Activated CD8-positive, alpha-beta memory T cell treated with anti-CD3 and anti-CD28 coated beads, Interleukin-2, amount 10 ng/mL, durations not matched to agents 7 days and 5 days (primary cell): ENCODE data around the gene VEGFC. TPM values are rescaled to one million over a fixed set of nuclear protein-coding genes. Genes with fewer than 3 reads are reported as not detected.
A peak's percentile ranks its signal among the peaks of the same experiment; 100 is the strongest.

ENCODE experiments used
- ATAC-seq: fragments of 150-1000 bp; cut with Tn5 transposase; one replicate; pipeline ENCODE4 v1.10.0; 2021; ENCODE audit warnings: moderate library complexity
- CTCF ChIA-PET: fragments of 350-600 bp; sonication (Branson Sonifier 250); formaldehyde crosslinking; loops from one replicate; lab custom pipeline; 2021; ENCODE audit warnings: antibody characterized with exemption; lab: Charles Lee
- DNase-seq: peaks from one replicate; pipeline ENCODE4 v3.0.0-alpha.2; 2020
- H3K27ac Mint-ChIP-seq: one replicate; pipeline ENCODE4 v1.8.0; 2021; ENCODE audit warnings: mild to moderate bottlenecking, mixed read lengths
- H3K27me3 Mint-ChIP-seq: one replicate; pipeline ENCODE4 v1.8.0; 2021; ENCODE audit warnings: mixed read lengths
- H3K36me3 Mint-ChIP-seq: one replicate; pipeline ENCODE4 v1.8.0; 2021; ENCODE audit warnings: mild to moderate bottlenecking, mixed read lengths
- H3K4me1 Mint-ChIP-seq: one replicate; pipeline ENCODE4 v1.8.0; 2021; ENCODE audit warnings: mixed read lengths
- H3K4me3 Mint-ChIP-seq: one replicate; pipeline ENCODE4 v1.8.0; 2021; ENCODE audit warnings: mild to moderate bottlenecking, moderate library complexity, mixed read lengths
- H3K9me3 Mint-ChIP-seq: one replicate; pipeline ENCODE4 v1.8.0; 2022; ENCODE audit warnings: low read depth, mixed read lengths
- total RNA-seq, 2 experiments: library from RNA; stranded (reverse); gene quantifications; one replicate each; pipeline ENCODE4 v1.2.3, GENCODE V29; 2021

The VEGFC gene, protein sequence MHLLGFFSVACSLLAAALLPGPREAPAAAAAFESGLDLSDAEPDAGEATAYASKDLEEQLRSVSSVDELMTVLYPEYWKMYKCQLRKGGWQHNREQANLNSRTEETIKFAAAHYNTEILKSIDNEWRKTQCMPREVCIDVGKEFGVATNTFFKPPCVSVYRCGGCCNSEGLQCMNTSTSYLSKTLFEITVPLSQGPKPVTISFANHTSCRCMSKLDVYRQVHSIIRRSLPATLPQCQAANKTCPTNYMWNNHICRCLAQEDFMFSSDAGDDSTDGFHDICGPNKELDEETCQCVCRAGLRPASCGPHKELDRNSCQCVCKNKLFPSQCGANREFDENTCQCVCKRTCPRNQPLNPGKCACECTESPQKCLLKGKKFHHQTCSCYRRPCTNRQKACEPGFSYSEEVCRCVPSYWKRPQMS
- not detected for total RNA-seq

DNA sequence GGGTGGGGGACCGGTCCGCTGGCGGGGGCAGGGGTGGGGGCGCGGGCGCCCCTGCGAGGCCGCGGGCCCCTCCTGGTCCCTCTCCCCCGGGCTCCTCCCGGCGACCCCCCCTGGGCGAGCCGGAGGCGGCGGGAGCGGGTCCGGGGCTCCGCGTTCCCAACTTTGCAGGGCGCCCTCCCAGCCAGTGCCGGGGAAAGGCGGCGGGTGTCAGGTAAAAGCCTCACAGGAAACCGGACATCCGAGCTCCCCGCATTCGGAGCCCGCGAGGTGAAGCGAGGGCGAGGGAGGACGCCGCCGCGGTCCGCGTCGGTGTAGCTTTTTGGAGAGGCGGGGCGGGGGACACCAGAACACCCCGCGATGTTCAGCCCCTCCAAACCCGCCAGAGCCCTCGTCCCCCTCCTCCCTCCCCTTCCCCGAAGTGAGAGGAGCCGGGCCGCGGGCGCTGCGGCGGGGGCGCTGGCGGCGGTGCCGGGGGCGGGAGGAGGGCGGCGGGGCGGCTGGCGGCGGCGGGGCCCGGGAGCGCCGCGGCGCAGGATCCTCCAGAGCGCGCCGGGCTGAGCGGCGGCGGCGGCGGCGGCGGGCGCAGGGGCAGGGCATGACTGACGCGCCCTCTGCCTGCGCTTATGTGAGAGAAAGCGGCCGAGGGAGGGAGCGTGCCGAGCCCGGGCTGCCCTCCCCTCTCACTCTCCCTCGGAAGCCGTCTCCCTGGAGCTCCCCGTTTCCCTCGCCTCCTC is at the start of gene VEGFC:
Gene VEGFC, minus strand, starts transcription at position 597 of the 734 bp plus-strand sequence. CDS start 611 bp downstream, outside the sequence.
- DNase-seq (peak; percentile 40), ATAC-seq (peak; percentile 80)
- H3K27ac Mint-ChIP-seq: no peak within 1 kb of the TSS
- CTCF ChIA-PET: interaction anchor here (1.1 to 3.4 kb wide), 2 partner anchors 23 to 255 kb away, joined by 3 to 15 read pairs; no protein-coding TSS in a partner anchor
- peaks cover 45% of the 10 kb centered on the region for H3K27me3 Mint-ChIP-seq
- no peaks in the 10 kb centered on the region for H3K36me3 Mint-ChIP-seq
- peaks cover 3% of the 10 kb centered on the region for H3K4me1 Mint-ChIP-seq
- H3K9me3 Mint-ChIP-seq: no peaks in the 10 kb centered on the region
- H3K4me3 Mint-ChIP-seq: peak within 1 kb of the TSS; percentile 13

DNA sequence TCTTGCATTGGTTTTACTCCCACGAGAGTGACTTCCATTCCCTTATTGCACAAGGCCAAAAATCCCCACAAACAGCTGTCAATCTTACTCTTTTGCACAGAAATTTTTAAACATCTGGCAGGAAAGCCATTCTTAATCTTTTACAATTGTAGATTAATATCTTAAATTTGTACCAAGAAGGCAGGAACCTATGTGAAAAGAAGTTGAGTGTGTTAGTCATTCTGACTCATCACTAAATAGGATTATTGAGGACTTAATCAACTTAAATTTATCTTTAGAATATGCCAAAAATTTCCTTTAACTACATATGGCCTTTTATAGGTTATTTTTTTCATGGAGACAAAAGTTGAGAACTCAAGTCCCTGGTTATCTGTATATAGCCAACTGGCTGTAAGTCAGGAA is 49.0 kb upstream of the VEGFC start:
- ATAC-seq: no peak
- Mint-ChIP-seq H3K27ac (no peak overlapping the region), H3K27me3 (no peaks in the 10 kb centered on the region), H3K4me3 (no peak overlapping the region), H3K4me1 (no peaks in the 10 kb centered on the region), H3K36me3 (no peaks in the 10 kb centered on the region), H3K9me3 (no peaks in the 10 kb centered on the region)
- CTCF ChIA-PET: no interaction called here
- no peak for DNase-seq

DNA sequence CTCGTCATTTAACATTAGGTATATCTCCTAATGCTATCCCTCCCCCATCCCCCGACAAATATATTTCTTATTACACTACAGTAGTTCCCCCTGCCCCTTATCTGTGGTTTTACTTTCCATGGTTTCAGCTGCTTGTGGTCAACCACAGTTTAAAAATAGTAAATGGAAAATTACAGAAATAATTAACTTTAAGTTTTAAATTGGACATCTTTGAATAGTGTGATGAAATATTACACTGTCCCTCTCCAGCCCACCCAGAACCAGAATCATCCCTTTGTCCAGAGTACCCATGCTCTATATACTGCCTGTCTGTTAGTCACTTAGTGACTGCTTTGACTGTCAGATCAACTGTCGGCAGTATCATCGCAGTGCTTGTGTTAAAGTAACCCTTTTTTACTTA is 47.4 kb upstream of the VEGFC start:
- CTCF ChIA-PET: no interaction called here
- no peaks in the 10 kb centered on the region for H3K9me3 Mint-ChIP-seq

DNA sequence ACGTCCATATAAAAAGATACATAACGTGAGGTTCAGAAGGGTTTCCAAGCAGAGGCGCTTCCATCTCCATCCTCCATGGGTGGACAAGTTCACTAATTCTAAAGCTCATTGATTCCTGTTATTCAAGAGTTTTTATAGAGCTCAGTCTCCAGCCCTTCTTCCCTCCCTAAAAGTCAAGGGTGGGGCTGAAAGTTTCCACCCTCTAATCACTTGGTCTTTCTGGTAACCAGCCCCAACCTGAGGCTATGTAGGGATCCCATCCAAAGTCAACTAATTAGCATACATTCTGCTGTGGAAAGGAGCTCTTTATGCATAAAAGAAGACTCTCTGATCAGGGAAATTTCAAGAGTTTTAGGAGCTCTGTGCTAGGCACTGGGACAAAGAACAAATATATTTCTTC is 46.9 kb upstream of the VEGFC start:
- no peaks in the 10 kb centered on the region for H3K27me3 Mint-ChIP-seq
- no peaks in the 10 kb centered on the region for H3K9me3 Mint-ChIP-seq
- H3K4me3 Mint-ChIP-seq: no peak overlapping the region
- no peak overlapping the region for H3K27ac Mint-ChIP-seq
- H3K4me1 Mint-ChIP-seq: no peaks in the 10 kb centered on the region
- CTCF ChIA-PET: no interaction called here
- H3K36me3 Mint-ChIP-seq: no peaks in the 10 kb centered on the region
- DNase-seq: no peak
- ATAC-seq: no peak

More for the DNA sequence above, 47.4 kb upstream of the VEGFC start:
- H3K4me1 Mint-ChIP-seq: no peaks in the 10 kb centered on the region
- no peak overlapping the region for H3K4me3 Mint-ChIP-seq
- no peaks in the 10 kb centered on the region for H3K36me3 Mint-ChIP-seq
- no peak for DNase-seq
- H3K27me3 Mint-ChIP-seq: no peaks in the 10 kb centered on the region
- no peak overlapping the region for H3K27ac Mint-ChIP-seq
- no peak for ATAC-seq

DNA sequence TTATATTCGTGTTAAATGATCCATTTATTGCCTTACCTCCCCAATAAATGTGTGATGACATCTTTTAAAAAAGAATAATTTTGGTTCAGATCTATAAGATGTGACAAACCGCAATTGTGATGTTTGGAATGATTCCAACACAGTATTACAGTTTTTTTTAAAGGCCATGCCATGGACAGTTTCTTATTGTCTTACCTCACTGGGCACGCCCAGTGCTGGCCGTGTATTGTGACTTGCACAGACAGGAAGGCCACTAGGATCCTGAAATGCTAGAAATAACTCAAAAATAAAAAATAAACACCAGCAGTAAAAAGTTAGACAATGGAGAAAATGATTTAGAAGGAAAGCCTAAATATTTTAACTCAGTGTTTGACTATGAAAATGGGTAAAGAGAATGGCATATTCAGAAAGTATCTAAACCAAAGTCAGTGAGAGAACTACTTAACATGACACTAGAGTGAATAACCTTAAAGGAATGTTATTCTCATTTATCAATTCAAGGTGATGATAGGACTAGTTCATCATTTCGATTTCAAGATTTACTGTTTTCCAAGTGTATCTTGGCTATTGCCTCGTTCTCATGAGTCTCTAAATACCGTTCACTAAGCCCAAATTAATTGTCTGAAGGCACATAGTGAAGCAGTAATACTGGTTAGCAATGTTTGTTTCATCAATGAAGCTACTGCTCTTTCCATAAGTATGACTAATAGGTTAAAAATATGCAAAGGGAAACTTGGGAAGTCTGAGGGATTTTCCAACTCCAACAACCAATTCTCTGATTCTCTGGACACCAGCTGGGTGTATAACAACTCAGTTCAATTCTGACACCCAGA is 46.1 kb upstream of the VEGFC start:
- CTCF ChIA-PET: no interaction called here
- DNase-seq: no peak
- Mint-ChIP-seq H3K36me3 (no peaks in the 10 kb centered on the region), H3K9me3 (no peaks in the 10 kb centered on the region), H3K4me1 (no peaks in the 10 kb centered on the region), H3K4me3 (no peak overlapping the region), H3K27me3 (no peaks in the 10 kb centered on the region), H3K27ac (no peak overlapping the region)
- ATAC-seq: no peak

DNA sequence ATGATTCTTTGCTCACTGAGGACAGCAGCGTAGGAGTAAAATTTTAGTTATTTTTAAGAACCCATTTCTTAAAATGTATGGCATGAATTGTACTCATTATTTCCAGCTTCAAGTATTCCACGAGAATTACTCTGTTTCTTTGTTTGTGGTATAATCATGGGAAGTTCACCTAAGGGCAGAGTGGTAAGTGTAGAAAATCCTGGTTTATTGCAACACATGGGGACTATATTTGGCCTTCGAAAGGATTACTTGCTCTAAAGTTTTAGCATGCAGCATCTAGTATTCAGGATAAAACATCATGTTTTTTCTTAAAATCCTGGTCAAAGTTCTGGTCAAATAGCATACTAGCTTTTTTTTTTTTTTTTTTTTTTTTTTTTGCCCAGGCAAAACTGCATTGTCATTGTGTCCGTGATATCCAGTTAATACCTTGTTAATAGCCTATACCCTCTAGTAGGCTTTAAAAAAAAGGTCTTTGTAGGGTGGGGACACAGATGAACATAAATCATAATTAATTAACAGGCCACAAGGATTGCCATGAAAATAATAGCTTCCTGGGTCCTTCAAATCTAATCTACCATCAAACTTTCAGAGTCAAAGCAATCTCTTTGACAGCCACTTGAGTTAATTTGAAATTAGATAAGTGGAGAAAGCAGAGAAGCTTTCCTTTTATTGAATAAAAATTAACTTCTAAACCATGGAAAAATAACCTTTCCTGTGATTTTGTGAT is 44.6 kb upstream of the VEGFC start:
- DNase-seq: no peak
- no peak for ATAC-seq
- no peak overlapping the region for H3K27ac Mint-ChIP-seq
- H3K9me3 Mint-ChIP-seq: peaks cover 2% of the 10 kb centered on the region
- H3K36me3 Mint-ChIP-seq: no peaks in the 10 kb centered on the region
- CTCF ChIA-PET: interaction anchor here (0.6 kb wide), 1 partner anchor 470 kb away, joined by 4 read pairs; no protein-coding TSS in a partner anchor
- H3K4me3 Mint-ChIP-seq: no peak overlapping the region
- H3K4me1 Mint-ChIP-seq: no peaks in the 10 kb centered on the region
- no peaks in the 10 kb centered on the region for H3K27me3 Mint-ChIP-seq

DNA sequence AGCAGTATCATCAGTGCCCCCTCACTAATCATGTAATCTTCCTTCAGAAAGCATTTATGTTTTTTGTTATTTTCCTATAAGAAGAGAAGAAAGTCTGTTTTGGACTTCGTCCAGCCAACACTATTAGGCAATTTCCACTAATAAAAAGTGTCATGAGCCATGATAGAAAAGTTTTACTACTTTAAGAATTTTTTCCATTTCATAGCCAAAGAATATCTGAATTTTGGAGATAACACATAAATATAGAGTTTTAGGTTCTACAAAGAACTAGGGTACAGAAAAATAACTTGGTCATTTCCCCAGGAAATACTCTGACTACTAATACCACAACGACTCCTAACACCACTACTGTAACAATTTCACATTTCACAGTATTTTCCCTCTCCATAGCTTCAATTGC is 41.8 kb upstream of the VEGFC start:
- no peaks in the 10 kb centered on the region for H3K4me1 Mint-ChIP-seq
- CTCF ChIA-PET: no interaction called here
- DNase-seq (no peak), ATAC-seq (no peak)
- no peaks in the 10 kb centered on the region for H3K27me3 Mint-ChIP-seq
- H3K4me3 Mint-ChIP-seq: no peak overlapping the region
- peaks cover 2% of the 10 kb centered on the region for H3K9me3 Mint-ChIP-seq
- H3K36me3 Mint-ChIP-seq: no peaks in the 10 kb centered on the region
- no peak overlapping the region for H3K27ac Mint-ChIP-seq

DNA sequence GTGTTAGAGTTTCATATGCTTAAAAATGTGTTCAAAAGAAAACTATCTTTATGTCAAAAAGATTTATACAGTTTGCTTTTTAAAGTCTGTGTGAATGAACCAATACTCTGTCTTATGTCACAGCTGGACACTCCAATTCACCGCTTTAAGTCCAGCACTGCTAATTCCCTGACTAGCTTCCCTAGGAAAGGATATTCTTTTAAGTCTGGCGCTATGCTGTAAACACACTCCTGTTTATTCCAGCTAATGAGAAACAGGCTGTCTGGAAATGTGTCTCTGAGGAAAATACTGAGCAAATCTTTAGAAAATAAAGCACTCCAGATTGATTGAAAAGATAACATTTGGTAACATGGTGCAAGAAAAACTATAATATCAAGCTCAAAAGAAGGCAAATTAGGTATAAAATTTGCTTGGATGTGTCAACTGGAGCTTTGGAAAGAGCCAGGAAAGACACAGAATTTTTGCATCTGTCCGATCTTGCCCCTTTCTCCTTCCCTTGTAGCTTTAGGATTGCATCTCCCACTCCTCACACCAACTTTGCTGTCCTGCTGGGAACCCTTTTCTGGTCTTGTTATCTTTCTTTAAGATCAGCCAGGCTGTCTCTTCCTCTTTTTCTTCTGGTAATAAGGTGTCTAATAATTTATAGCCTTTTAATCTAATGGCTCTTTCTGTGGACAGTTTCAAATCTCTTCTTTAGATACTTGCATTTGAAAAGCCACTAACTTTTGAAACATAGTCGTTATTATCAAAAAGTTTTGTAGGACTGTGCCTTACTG is 40.9 kb upstream of the VEGFC start:
- no peaks in the 10 kb centered on the region for H3K4me1 Mint-ChIP-seq
- DNase-seq: no peak
- CTCF ChIA-PET: no interaction called here
- H3K4me3 Mint-ChIP-seq: no peak overlapping the region
- no peaks in the 10 kb centered on the region for H3K27me3 Mint-ChIP-seq
- H3K27ac Mint-ChIP-seq: no peak overlapping the region
- peaks cover 2% of the 10 kb centered on the region for H3K9me3 Mint-ChIP-seq
- ATAC-seq: no peak
- H3K36me3 Mint-ChIP-seq: no peaks in the 10 kb centered on the region

DNA sequence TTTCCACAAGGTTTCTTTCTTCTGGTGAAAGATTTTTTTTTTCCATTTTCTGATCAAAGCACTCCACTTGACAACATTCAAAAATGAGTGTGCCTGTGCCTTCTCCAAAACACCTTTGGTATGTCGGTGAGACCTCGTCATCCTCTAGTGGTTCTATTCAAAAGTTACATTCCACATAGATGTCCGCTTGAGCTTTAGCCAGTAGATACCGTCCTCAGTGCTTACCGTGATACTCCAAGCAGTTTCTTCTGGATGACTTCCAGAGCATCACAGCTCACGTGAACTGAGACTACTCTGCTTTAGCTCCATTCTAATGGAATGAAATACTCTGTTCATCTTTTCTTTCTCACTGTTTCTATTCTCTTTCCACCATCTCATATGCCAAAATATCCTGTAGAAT is 38.2 kb upstream of the VEGFC start:
- Mint-ChIP-seq H3K36me3 (no peaks in the 10 kb centered on the region), H3K9me3 (peaks cover 2% of the 10 kb centered on the region), H3K27ac (no peak overlapping the region), H3K4me3 (no peak overlapping the region), H3K27me3 (no peaks in the 10 kb centered on the region), H3K4me1 (no peaks in the 10 kb centered on the region)
- no peak for DNase-seq
- no peak for ATAC-seq
- CTCF ChIA-PET: no interaction called here

DNA sequence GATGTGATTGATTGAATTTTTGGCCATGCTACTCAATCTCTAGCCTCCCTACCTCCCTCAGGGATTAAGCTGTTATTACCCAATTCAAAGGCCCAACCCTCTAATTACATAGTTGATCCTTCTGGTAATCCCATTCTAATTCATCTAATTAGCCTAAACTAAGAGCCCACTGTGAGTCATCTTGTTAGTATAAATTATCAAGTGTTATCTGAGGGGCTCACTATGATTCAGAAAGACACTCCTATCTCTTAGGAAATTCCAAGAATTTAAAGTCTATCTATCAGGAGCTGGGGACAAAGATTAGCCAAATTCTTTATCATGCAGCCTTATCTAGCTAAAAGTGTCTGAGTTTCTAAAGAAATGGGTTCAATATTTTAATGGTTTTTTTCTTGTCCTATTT is 32.9 kb upstream of the VEGFC start:
- Mint-ChIP-seq H3K36me3 (no peaks in the 10 kb centered on the region), H3K27ac (no peak overlapping the region), H3K4me3 (no peak overlapping the region), H3K4me1 (no peaks in the 10 kb centered on the region), H3K9me3 (peaks cover 4% of the 10 kb centered on the region), H3K27me3 (no peaks in the 10 kb centered on the region)
- DNase-seq: no peak
- CTCF ChIA-PET: interaction anchor here (1.3 kb wide), 1 partner anchor 222 kb away, joined by 3 read pairs; no protein-coding TSS in a partner anchor
- ATAC-seq: no peak

DNA sequence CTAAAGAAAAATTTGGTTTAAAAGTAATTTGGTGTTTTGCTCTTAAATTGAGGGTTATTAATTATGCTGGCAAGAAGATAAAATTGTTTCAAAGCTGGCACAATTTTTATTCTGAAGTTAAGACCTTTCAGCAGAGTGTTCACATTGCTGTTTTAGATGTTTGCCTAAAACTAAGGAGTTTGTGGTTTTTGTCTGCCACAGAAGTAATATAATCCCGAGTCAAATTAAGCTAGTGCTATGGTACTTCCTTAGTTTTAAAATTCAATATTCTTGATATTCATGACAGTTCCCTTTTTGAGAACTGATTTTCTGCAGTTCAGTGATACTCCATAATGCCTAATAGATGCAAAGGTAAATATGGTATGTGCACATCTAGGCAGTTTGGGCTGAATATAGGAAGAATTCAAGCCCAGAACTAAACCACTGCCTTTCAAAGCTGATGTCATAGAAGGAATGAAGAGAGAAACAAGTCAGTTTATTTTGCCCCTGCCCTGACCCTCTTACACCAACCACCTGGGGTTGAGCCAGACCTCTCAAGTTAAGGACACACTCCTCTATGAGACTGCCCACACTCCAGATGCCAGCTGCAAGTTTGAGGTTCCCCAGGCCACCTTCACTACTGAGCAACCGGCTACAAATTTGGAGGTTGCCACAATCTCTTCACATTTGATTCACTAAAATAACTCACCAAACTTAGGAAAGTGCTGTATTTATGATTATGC is 32.1 kb upstream of the VEGFC start:
- Mint-ChIP-seq H3K36me3 (no peaks in the 10 kb centered on the region), H3K9me3 (peaks cover 4% of the 10 kb centered on the region), H3K4me3 (no peak overlapping the region), H3K27me3 (no peaks in the 10 kb centered on the region), H3K4me1 (no peaks in the 10 kb centered on the region), H3K27ac (no peak overlapping the region)
- CTCF ChIA-PET: interaction anchor here (1.0 kb wide), 1 partner anchor 29 kb away, joined by 3 read pairs; no protein-coding TSS in a partner anchor
- ATAC-seq: no peak
- no peak for DNase-seq

DNA sequence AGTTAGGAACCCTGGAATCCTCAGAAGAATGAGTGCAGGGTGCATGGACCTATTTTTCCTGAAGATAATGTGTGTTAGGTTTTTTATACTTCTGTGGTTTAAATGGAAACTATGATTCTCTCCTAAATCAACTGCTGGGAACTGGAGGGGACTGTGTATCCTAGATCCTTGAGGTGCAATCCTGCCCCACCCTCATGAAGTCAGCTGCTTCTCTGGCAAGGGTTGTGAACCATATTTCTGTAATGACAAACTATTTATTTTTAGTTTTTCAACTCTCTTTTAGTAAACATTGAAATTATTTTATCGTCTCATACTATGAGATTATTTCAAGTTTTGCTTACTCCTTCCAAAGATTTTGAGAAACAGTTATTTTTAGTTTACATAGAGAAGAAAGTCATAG is 25.8 kb upstream of the VEGFC start:
- H3K36me3 Mint-ChIP-seq: no peaks in the 10 kb centered on the region
- CTCF ChIA-PET: no interaction called here
- DNase-seq (no peak), ATAC-seq (no peak)
- H3K4me1 Mint-ChIP-seq: no peaks in the 10 kb centered on the region
- peaks cover 4% of the 10 kb centered on the region for H3K9me3 Mint-ChIP-seq
- H3K27ac Mint-ChIP-seq: no peak overlapping the region
- H3K4me3 Mint-ChIP-seq: no peak overlapping the region
- no peaks in the 10 kb centered on the region for H3K27me3 Mint-ChIP-seq
